ENCODE measurements around the gene HES4.
"Not testable (repeated sequence)": the region's sequence is repeated elsewhere in the genome, so short reads cannot be mapped to it uniquely, and the experiment has no call there.

DNA sequence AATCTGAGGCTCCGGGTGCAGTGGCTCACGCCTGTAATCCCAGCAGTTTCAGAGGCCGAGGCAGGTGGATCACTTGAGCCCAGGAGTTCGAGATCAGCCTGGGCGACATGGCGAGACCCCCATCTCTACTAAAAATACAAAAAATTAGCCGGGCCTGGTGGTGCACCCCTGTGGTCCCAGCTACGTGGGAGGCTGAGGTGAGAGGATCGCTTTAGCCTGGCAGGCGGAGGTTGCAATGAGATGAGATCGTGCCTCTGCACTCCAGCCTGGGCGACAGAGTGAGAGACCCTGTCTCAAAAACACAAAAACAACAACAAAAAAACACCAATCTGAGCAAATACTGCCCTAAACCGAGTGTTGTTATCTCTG is 12.8 kb upstream of the HES4 start:
- not testable (repeated sequence) for TF ChIP-seq POLR2A, EP300 (IDR thresholded peaks at IDR 0.05)
- TF ChIP-seq, protein P1, sequence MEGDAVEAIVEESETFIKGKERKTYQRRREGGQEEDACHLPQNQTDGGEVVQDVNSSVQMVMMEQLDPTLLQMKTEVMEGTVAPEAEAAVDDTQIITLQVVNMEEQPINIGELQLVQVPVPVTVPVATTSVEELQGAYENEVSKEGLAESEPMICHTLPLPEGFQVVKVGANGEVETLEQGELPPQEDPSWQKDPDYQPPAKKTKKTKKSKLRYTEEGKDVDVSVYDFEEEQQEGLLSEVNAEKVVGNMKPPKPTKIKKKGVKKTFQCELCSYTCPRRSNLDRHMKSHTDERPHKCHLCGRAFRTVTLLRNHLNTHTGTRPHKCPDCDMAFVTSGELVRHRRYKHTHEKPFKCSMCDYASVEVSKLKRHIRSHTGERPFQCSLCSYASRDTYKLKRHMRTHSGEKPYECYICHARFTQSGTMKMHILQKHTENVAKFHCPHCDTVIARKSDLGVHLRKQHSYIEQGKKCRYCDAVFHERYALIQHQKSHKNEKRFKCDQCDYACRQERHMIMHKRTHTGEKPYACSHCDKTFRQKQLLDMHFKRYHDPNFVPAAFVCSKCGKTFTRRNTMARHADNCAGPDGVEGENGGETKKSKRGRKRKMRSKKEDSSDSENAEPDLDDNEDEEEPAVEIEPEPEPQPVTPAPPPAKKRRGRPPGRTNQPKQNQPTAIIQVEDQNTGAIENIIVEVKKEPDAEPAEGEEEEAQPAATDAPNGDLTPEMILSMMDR (IDR thresholded peaks at IDR 0.05), result not testable (repeated sequence)

All from stomach (tissue), 4 donors.